GM12865 (cell line): ENCODE data around the gene ARHGAP24.

Experiments used
- DNase-seq: peaks from one replicate; pipeline ENCODE4 v3.0.0; 2010; ENCODE audit warnings: low read depth
- H3K4me3 ChIP-seq: 2 replicates; pipeline ENCODE4 v1.5.1; 2011; ENCODE audit warnings: mild to moderate bottlenecking, low read depth, low read length, control low read depth
- TF ChIP-seq, protein P1 (sequence below): IDR thresholded peaks from 2 replicates; pipeline ENCODE4 v1.5.1; 2011; ENCODE audit warnings: low read length, control low read depth, low read depth, inconsistent platforms; ENCODE audit not compliant: insufficient read depth; ENCODE audit errors: missing control alignments

ARHGAP24 gene

DNA sequence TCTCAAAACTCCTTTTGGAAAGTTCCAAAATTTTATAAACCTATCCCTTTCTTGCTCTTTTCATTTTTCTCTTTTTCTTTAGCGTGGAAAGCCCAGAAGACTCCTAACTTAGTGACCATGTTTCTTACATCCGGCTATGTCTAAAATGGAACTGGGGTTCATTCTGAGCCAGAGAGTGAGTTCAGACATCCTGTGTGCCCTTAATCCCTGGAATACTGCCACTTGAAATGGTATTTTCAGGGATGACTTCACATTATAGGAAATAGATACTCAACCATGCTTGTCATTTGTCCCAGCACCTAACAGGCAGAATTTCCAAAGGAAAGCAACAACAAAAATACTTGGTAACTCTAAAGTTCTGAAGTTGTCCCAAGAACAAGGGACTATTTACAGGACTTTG lies 379.6 kb downstream of the ARHGAP24 start:
- DNase-seq = no peak
- TF ChIP-seq, protein P1, sequence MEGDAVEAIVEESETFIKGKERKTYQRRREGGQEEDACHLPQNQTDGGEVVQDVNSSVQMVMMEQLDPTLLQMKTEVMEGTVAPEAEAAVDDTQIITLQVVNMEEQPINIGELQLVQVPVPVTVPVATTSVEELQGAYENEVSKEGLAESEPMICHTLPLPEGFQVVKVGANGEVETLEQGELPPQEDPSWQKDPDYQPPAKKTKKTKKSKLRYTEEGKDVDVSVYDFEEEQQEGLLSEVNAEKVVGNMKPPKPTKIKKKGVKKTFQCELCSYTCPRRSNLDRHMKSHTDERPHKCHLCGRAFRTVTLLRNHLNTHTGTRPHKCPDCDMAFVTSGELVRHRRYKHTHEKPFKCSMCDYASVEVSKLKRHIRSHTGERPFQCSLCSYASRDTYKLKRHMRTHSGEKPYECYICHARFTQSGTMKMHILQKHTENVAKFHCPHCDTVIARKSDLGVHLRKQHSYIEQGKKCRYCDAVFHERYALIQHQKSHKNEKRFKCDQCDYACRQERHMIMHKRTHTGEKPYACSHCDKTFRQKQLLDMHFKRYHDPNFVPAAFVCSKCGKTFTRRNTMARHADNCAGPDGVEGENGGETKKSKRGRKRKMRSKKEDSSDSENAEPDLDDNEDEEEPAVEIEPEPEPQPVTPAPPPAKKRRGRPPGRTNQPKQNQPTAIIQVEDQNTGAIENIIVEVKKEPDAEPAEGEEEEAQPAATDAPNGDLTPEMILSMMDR = no peak
- H3K4me3 ChIP-seq = no peak overlapping the region

DNA sequence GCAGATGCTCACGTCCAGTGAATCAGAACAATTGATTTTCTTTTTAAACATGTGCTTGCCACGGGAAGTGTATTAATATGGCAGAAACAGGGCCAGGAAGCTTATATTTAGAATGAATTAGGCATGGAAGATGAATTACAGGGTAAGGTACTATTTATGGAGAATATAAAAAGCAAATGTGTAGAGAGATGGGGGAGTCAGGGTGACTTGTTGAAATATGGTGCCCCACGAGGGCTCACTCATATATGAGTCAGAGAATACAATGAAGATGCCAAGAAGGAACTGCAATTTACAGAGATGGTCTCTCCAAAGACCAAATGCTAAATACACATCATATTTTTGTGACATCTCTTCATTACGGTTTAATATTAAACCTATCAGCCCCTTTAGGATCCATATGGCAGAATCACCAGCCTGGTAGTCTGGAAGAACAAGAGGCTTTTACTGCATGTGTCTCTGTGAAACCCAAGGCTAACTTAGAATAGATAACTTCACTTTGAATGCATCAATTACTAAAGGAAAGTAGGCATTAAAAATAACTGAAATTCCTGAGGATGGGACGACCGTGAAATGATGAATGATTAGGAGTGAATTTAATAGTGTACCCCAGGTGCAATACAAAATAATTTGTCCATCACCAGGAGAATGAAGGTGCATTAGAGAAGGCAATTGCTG lies 385.3 kb downstream of the ARHGAP24 start:
- TF ChIP-seq, protein P1 = no peak
- no peak overlapping the region for H3K4me3 ChIP-seq
- no peak for DNase-seq

DNA sequence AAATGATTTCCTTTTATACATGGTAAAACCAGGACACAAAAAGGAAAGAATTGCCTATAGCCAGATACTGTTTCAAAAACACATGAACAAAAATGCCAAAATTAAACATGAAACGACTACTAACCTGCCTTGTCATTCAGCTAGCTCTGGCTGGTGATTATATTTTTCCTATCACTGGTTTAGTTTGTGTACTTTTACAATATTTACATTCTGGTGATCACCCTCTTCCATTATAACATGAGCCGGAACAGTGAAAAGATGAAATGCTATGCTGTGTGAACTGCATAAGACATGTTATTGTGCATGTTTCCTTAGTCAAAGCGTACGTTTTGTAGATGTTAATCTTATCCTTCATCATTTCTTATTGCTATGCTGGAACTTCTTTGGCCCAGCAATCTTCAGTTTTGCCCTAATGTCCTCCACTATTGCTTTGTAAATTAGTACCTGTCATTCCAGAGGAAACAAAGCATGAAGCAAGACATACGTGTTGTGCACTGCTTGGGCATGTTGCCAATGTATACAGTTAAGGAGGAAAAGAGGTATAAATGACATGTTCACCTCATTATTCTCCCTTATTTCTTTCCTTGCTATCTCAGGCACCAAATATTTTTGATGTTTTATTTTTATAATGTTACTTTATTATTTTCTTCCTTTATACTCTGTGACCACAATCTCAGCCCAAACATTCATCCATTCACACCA lies 386.3 kb downstream of the ARHGAP24 start:
- TF ChIP-seq, protein P1 = no peak
- DNase-seq = no peak

DNA sequence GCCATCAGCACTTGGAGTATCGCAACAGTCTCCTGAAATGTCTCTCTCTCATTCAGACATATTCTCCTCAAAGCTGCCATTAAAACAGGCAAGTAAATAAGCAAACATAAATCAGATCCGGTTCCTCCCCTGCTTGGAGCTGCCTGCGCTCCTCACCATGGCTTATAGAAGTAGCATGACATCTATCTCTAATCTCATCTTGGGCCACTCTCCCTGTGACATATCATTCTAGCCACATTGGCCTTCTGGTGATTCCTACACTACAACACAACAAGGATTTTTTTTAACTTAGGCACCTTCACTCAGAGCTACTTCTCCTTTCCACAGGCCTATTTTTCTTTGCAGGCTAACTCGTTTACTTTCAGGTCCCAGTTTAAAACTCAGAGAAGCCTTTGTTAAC lies 387.9 kb downstream of the ARHGAP24 start:
- no peak overlapping the region for H3K4me3 ChIP-seq
- TF ChIP-seq, protein P1 = no peak
- no peak for DNase-seq

More for the DNA sequence above, 386.3 kb downstream of the ARHGAP24 start:
- no peak overlapping the region for H3K4me3 ChIP-seq

DNA sequence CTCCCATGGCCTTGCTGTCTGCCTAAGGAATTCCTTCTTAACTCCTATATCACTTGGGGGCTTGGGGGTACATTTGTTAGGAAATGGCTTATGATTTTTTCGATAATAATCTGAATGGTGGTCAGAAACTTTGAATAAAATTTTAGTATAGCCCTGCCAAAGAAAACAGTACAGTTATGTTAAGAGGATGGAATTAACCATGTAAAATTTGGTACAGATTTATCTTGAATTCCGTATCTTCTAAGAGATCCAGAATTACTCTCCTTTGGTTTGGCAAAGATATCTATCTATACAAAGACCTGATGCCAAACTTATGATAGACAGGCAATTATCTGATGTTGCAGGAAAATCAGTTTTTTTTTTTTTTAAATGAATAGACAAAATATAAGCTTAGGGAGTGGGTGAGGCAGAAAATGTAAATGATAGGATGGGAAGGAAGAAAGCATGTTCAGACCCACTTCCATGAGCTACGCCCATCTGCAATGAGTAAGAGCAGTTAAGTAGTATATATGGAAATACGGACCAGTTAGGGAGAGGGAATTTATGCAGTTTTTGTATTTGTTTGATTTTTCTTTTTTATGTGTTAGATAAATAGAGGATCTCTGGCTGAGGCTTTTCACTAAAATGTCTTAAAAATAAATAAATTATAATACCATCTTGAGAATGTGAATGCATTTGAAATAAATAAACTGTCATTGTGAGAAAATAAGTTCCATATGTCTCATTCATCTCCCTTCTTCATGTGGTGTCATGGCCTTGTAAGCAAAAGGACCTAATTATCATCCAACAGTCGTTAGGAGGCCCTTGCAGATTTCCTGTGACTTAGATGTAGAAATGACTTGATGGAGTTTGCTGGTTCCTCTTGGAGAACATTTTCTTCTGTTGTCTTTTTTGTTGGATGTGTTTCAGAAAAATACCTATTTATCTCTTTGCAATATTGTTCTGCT lies 389.6 kb downstream of the ARHGAP24 start:
- TF ChIP-seq, protein P1 = no peak
- H3K4me3 ChIP-seq = no peak overlapping the region
- DNase-seq = no peak

DNA sequence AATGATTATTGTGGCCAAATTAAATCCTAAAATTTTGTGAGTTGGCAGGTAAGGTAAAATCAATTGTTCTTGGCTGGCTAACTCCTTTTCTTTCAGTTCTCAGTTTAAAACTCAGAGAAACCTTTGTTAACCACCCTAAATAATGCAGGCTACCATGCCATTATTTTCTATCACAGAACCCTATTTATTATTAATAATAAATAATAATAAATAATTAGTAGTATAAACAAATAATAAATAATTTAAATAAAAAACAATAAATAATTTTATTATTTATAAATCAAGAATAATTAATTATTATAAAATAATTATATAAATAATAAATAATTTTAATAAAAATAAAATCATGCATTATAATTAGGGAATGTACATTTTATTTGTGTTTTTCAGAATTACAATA lies 390.3 kb downstream of the ARHGAP24 start:
- no peak overlapping the region for H3K4me3 ChIP-seq
- no peak for DNase-seq
- TF ChIP-seq, protein P1 = no peak
